ENCODE measurements around the gene MAGEB17.

DNA sequence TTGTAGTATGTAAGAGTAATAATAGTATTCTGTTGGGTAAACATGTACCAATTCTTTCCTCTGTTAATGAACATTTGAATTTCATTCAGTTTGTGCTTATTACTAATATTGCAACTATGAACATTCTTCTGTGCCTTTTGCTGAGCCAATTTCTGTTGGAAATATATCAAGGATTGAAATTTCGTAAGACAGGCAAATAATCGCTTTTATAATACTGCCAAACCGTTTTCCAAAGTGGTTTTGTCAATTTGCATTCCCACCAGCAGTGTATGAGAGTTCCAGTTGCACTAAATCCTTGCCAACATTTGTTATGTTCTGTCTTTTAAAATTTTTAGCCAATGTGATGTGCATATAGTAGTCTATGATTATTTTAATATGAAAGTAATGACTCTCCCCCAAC is 38.6 kb downstream of the MAGEB17 start:
- TF ChIP-seq, protein P1, sequence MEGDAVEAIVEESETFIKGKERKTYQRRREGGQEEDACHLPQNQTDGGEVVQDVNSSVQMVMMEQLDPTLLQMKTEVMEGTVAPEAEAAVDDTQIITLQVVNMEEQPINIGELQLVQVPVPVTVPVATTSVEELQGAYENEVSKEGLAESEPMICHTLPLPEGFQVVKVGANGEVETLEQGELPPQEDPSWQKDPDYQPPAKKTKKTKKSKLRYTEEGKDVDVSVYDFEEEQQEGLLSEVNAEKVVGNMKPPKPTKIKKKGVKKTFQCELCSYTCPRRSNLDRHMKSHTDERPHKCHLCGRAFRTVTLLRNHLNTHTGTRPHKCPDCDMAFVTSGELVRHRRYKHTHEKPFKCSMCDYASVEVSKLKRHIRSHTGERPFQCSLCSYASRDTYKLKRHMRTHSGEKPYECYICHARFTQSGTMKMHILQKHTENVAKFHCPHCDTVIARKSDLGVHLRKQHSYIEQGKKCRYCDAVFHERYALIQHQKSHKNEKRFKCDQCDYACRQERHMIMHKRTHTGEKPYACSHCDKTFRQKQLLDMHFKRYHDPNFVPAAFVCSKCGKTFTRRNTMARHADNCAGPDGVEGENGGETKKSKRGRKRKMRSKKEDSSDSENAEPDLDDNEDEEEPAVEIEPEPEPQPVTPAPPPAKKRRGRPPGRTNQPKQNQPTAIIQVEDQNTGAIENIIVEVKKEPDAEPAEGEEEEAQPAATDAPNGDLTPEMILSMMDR (conservative IDR thresholded peaks at IDR 0.05), result no peak
- no peak for TF ChIP-seq EZH2 (IDR thresholded peaks at IDR 0.05; ENCODE audit: low read depth)
